ENCODE results near the gene NTF3. TPM values are rescaled to one million over a fixed set of nuclear protein-coding genes. Genes with fewer than 3 reads are reported as not detected.

Gene NTF3
- total and polyA plus RNA-seq, 9 of the 15 experiments (the other 6 are each of a cell fraction or from before 2014, with no cell fraction given): not detected

- no peaks in the 10 kb centered on the region for H3K4me1 ChIP-seq (replicated peaks in 1 of 2; ENCODE audit: control insufficient read depth in 2 of 2, insufficient read depth in 2 of 2, low read length in 2 of 2)
- no peaks in the 10 kb centered on the region for H3K9me3 ChIP-seq (replicated peaks; ENCODE audit: control insufficient read depth, insufficient read depth, low read depth, low read length)
- H3K4me2 ChIP-seq (ENCODE audit: insufficient read depth, low read length): no peak overlapping the region
- ChIA-PET POLR2A (interaction anchor here (0.6 kb wide), 1 partner anchor 138 kb away, joined by 3 read pairs; no protein-coding TSS in a partner anchor), CTCF (ENCODE audit: low intra/inter-chr PET ratio) (no interaction called here)
- in situ Hi-C loops (cut with MboI): no loop called here
- H4K20me1 ChIP-seq (replicated peaks; ENCODE audit: control insufficient read depth, insufficient read depth, low read length): no peaks in the 10 kb centered on the region
- TF ChIP-seq ZNF134 (CRISPR knock-in tag; conservative IDR thresholded peaks at IDR 0.05): no peak
- no peak for TF ChIP-seq MYC (IDR thresholded peaks at IDR 0.05; ENCODE audit: low read depth, low read length)
- no peak for TF ChIP-seq MYC (CRISPR knock-in tag; IDR thresholded peaks at IDR 0.05; ENCODE audit: borderline replicate concordance, low read depth)
- no peak for TF ChIP-seq ZNF12 (CRISPR knock-in tag; IDR thresholded peaks at IDR 0.05)
- TF ChIP-seq EZH2 (IDR thresholded peaks at IDR 0.05; ENCODE audit: borderline replicate concordance, low read depth, low read length): no peak
- no peak for TF ChIP-seq FOXP1 (CRISPR knock-in tag; IDR thresholded peaks at IDR 0.05)
- no peak for TF ChIP-seq ZNF639 (CRISPR knock-in tag; conservative IDR thresholded peaks at IDR 0.05 in 1 of 2, IDR thresholded peaks at IDR 0.05 in 1 of 2)
- peak; percentile 23; the same call in 1 of the 2 replicates for TF ChIP-seq NFIC (IDR thresholded peaks at IDR 0.05)
- no peak for TF ChIP-seq RBM25 (IDR thresholded peaks at IDR 0.05; ENCODE audit: low read depth, low read length, severe bottlenecking)
- intact Hi-C loops (cut with micrococcal nuclease): no loop called here
- no peak overlapping the region for H3K9ac ChIP-seq (ENCODE audit: insufficient read depth in 1 of 2, low read depth in 2 of 2, low read length in 2 of 2)
- 0% methylated on average over 8 of the region's 8 CpGs for WGBS (ENCODE audit: insufficient coverage, low coverage, missing lambda C conversion rate)
- no peak overlapping the region for H3K27ac ChIP-seq (ENCODE audit: extremely low read depth, low read depth, low read length)
- no peaks in the 10 kb centered on the region for H3K36me3 ChIP-seq (ENCODE audit: control insufficient read depth, insufficient read depth, low read length)
- ATAC-seq (no peak), DNase-seq (ENCODE audit: extremely low read depth in 1 of 4, low spot score in 3 of 4) (no peak), FAIRE-seq (no peak)
- H3K9me1 ChIP-seq (ENCODE audit: control insufficient read depth, insufficient read depth, low read length): no peaks in the 10 kb centered on the region
- H3K79me2 ChIP-seq (ENCODE audit: control insufficient read depth, insufficient read depth, low read length): no peaks in the 10 kb centered on the region
- BruUV-seq (replicated peaks): no TSS peak
- H2AFZ ChIP-seq (ENCODE audit: low read depth, low read length): no peak overlapping the region
- H3K27me3 ChIP-seq (ENCODE audit: control insufficient read depth in 2 of 2, insufficient read depth in 2 of 2, low read length in 2 of 2): no peaks in the 10 kb centered on the region; a peak in 3 of 5 replicates
- no peak overlapping the region for H3K4me3 ChIP-seq
Observed at GRCh38 chr12:5402009-5402935, 29.6 kb upstream of the NTF3 start.

Data from K562 (cell line).